Mesenteric fat pad (tissue), 1 donor: ENCODE results near the gene SLC6A8. TPM values are rescaled to one million over a fixed set of nuclear protein-coding genes. Genes with fewer than 3 reads are reported as not detected.
"Not testable (repeated sequence)": the region's sequence is repeated elsewhere in the genome, so short reads cannot be mapped to it uniquely, and the experiment has no call there.

Source experiments
- DNase-seq: peaks from one replicate; pipeline ENCODE4 v3.0.0-alpha.2; 2020; ENCODE audit warnings: low spot score
- total RNA-seq: library from RNA; stranded (reverse); fragmentation: NEBNext Ultra II Directional; extraction: Animal tissue kit (Norgen Biotek cat#: 25700); gene quantifications from one replicate; pipeline ENCODE4 v1.2.1, GENCODE V29; 2021
- donor health status: DM: yes; HTN: yes; CAD: no.

The SLC6A8 gene
- total RNA-seq, 1 donor from 2014 or later: 45.9 TPM

GRCh38 chrX:153704631-153705402 is 17.1 kb downstream of the SLC6A8 start:
- DNase-seq: not testable (repeated sequence)

- DNase-seq: not testable (repeated sequence)
Observed at GRCh38 chrX:153705403-153706060, 17.8 kb downstream of the SLC6A8 start.

GRCh38 chrX:153706799-153707198 is 19.1 kb downstream of the SLC6A8 start:
- no peak for DNase-seq

- no peak for DNase-seq
Observed at GRCh38 chrX:153707406-153707805, 19.7 kb downstream of the SLC6A8 start.

GRCh38 chrX:153708415-153708814 is 20.7 kb downstream of the SLC6A8 start:
- DNase-seq: no peak

GRCh38 chrX:153709726-153710674 is 22.3 kb downstream of the SLC6A8 start:
- no peak for DNase-seq

- no peak for DNase-seq
Observed at GRCh38 chrX:153714256-153714655, 26.5 kb downstream of the SLC6A8 start.

GRCh38 chrX:153717445-153717844 is 29.7 kb downstream of the SLC6A8 start:
- DNase-seq: no peak

GRCh38 chrX:153719238-153719637 is 31.5 kb downstream of the SLC6A8 start:
- DNase-seq: no peak

- no peak for DNase-seq
Observed at GRCh38 chrX:153719701-153720100, 32.0 kb downstream of the SLC6A8 start.

- DNase-seq: no peak
Observed at GRCh38 chrX:153722704-153723350, 35.1 kb downstream of the SLC6A8 start.

- DNase-seq: no peak
Observed at GRCh38 chrX:153723351-153724251, 35.9 kb downstream of the SLC6A8 start.

- peak; percentile 95 for DNase-seq
Observed at GRCh38 chrX:153724252-153725038, 36.7 kb downstream of the SLC6A8 start, which contains the start of the genes ABCD1 and BCAP31. Gene ABCD1 (plus strand): TSS chrX:153724856. CDS start chrX:153725267, 411 bp downstream. Gene BCAP31 (minus strand): TSS chrX:153724387. CDS start chrX:153723244, 1,143 bp downstream.

- peak; percentile 88 for DNase-seq
Observed at GRCh38 chrX:153725039-153725831, 37.5 kb downstream of the SLC6A8 start.

GRCh38 chrX:153725832-153726285 is 38.1 kb downstream of the SLC6A8 start:
- DNase-seq: peak; percentile 88

GRCh38 chrX:153726286-153727122 is 38.8 kb downstream of the SLC6A8 start:
- peak; percentile 90 for DNase-seq
